ENCODE measurements around the gene SPATS2. TPM values are rescaled to one million over a fixed set of nuclear protein-coding genes. Genes with fewer than 3 reads are reported as not detected.
"Not testable (repeated sequence)": the region's sequence is repeated elsewhere in the genome, so short reads cannot be mapped to it uniquely, and the experiment has no call there.

Gene SPATS2
- total RNA-seq, 1 donor from 2014 or later, result 7.0 TPM

DNA sequence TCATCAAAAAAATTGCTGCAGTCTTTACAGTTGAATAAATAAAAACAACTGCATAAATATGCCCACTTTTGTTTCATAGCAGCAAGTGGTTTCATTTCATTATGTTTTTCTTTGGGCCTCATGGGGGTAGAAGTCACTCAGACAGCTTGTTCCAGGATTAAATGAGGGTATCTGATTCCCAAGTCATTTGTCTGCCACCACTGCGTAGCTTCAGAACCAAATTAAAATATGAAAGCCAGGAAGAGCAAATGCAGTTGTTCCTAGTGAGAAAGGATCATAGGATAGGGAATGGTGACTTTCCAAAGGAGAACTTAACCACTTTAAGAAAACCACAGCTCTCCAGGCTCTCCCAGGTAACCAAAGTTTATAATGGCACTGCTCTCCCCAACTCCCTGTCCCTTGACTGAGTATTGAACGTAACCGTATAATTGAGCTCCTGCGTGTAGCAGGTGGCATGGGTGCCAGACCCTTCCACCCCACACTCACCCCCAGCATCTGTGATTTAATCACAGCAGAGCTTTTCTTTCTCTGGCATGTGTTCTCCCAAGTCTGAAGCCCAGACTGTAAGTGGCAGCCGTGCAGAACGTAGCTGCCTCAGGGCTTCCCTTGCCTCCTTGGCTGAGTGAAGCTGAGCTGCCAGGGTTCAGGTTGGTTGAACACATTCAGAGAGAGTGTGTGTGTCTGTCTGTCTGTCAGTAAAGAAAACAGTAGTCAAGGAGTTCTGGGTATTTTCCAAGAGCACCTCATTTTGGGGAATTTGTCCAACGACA, 160.3 kb downstream of the SPATS2 start:
- intact Hi-C loops (cut with DNase I), result no loop called here
- no peak for DNase-seq
- no peak for ATAC-seq (ENCODE audit: poor library complexity)

DNA sequence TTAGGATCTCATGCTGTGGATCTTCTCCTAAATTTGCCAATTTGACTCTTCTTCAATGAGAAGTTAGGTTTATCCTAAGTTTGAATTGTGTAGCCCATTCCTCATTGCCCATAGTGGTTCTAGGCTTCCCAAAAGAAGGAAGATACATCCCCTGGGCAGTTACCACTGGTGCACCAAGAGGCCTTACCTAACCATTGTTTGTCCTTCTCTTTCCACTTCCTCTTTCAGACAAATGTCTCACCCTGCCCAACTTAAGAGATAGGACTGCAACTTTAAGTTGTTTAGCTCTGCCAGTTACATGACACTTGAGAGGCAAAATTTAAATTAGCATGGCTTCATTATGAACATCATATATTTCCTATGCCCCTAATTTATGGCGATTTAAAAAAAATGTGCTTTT, 162.2 kb downstream of the SPATS2 start:
- no peak for DNase-seq
- ATAC-seq (ENCODE audit: poor library complexity), result no peak
- intact Hi-C loops (cut with DNase I), result no loop called here

DNA sequence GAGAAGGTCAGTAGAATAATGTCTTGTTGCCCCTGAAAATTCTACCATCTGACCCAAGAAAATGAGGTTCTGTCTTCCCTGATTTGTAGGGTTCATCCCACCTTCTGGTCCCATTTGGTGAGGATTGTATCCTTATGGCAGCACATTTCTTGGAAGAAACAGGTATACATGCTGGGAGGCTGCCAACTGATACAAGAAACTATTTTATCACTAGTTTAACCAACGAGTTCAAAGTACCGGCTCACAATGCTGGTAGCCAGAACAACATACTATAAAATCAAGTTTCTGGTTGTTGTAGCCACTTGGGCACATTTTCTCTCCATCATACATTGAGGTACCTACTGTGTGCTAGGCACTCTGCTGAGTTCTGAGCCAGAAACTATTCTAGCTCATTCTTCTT, 164.5 kb downstream of the SPATS2 start:
- ATAC-seq (ENCODE audit: poor library complexity) (no peak), DNase-seq (no peak)
- intact Hi-C loops (cut with DNase I), result no loop called here

DNA sequence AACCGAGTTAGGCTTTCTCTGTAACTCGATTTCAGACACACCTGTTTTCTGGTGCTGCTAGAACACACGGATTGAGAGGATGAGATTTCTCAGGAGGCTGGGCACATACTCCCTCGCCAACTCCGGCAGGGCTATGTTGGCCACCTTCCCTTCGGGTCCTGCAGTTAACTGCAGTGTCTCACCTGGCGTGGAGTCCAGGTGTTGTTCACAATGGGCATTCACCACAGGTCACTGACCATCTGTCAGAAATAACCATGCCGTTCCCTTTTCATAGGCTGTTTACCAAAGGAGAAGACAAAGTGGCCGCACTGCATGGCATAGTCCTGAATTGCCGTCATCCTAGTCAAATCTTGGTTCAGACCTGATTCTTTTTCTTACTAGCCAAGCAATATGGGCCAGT, 166.1 kb downstream of the SPATS2 start:
- ATAC-seq (ENCODE audit: poor library complexity) (no peak), DNase-seq (no peak)
- intact Hi-C loops (cut with DNase I), result no loop called here

DNA sequence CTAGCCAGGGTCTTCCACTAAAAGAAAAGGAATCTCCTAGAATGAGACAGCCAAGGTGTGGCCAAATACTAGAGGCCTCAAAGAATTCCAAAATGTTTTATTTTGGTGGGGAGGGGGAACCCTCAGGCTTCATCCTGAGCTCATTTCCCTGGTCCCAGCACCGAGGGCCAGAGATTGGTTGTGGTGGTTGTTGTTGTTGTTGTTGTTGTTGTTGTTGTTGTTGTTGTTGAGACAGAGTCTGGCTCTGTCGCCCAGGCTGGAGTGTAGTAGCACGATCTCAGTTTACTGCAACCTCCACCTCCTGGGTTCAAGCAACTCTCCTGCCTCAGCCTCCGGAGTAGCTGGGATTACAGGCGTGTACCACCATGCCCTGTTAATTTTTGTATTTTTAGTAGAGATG, 166.9 kb downstream of the SPATS2 start:
- intact Hi-C loops (cut with DNase I); DNase-seq; ATAC-seq (ENCODE audit: poor library complexity): not testable (repeated sequence)

DNA sequence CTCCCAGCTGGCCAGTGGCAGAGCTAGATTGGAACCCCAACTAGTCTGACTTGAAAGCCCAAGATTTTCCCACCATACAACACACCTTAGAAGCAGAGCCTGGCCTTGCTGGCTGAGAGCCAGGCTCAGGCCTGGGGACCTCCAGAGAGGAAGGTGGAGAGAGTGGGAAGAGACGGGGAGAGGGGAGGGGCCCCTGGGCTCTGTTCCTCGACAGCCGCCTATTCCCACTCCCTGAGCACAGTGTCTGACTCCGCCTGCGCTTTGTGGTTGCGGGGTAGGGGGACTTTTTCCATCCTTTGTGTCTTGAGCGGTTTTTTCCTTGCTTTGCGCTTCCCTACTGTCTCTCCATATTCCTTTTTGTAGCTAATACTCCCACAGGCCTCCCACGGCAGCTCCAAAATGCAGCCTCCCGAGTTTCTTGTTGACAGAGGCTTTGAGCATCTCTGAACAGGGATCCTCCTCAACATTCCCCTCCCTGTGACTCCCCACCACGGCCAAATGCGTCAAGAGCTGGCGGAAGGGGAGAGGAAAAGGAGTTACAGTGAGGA, 167.5 kb downstream of the SPATS2 start:
- ATAC-seq (ENCODE audit: poor library complexity) (no peak), DNase-seq (no peak)
- intact Hi-C loops (cut with DNase I), result no loop called here

DNA sequence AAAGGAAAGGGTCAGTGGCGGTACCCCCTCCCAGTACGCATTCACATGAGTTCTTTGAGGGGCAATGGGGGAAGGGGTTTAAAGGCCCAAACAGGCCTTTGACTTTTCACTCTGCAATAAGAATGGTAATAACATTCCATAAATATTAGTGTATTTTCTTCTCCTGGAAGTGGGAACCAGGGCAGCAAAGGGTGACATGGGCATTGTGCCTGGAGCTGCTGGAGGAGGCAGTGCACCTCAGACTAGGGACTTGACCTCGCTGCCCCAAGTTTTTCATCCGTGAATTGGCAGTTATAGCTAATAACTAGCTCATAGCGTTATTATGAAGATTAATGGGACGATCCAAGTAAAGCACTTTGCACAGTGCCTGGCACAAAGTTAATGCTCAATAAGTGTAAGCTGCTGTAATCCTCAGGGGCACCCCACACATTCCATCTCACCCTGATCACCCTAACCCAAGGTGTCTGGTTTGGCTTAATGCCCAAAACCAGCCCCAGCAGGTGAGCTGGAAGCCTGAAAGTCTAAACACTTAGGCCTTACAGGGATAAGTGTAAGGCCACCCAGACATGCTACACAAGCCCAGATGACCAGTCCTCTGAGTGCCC, 168.8 kb downstream of the SPATS2 start:
- intact Hi-C loops (cut with DNase I), result no loop called here
- DNase-seq (no peak), ATAC-seq (ENCODE audit: poor library complexity) (no peak)

DNA sequence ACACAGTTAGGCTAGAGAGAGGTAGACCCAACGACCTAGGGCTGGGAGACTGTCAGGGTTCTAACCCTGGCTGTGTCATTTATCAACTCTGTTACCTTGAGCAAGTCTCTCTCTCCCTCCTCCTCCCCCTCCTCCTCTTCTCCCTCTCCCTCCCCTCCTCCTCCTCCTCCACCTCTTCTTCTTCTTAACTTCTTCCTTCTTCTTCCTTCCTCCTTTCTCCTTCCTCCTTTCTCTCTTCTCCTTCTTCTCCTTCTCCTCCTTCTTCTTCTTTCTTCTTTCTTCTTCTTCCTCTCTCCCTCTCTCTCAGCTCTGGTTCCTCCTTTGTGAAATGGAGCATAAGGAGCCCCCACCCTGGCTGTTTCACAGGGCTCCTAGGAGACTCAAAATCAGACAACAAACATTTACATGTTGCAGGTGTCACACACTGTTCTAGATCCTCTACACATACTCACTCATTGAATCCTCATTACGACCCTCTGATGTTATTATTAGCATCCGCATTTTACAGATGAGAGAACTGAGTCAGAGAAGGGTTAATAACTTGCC, 169.3 kb downstream of the SPATS2 start:
- intact Hi-C loops (cut with DNase I), result no loop called here
- DNase-seq, result no peak
- no peak for ATAC-seq (ENCODE audit: poor library complexity)

DNA sequence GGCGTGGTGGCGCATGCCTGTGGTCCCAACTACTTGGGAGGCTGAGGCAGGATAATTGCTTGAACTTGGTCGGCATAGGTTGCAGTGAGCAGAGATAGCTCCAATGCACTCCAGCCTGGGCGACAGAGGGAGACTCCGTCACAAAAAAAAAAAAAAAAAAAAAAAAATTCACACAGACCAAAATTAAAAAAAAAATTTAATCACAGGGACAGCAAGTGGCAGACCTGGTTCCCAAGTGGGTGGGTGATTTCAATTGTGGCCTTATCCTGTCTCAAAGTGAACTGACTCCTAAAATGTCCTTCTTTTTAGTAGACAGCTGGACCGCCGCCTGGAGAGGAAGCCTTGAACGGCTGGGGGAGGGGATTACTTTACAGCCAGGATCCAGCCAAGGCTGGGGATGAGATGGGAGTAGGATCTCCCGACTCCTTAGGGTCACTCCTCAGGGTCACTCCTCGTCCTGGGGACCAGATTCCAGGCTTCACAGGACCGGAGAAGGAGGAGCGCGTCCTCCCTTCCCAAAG, 170.0 kb downstream of the SPATS2 start:
- intact Hi-C loops (cut with DNase I), result no loop called here
- ATAC-seq (ENCODE audit: poor library complexity) (no peak), DNase-seq (no peak)

DNA sequence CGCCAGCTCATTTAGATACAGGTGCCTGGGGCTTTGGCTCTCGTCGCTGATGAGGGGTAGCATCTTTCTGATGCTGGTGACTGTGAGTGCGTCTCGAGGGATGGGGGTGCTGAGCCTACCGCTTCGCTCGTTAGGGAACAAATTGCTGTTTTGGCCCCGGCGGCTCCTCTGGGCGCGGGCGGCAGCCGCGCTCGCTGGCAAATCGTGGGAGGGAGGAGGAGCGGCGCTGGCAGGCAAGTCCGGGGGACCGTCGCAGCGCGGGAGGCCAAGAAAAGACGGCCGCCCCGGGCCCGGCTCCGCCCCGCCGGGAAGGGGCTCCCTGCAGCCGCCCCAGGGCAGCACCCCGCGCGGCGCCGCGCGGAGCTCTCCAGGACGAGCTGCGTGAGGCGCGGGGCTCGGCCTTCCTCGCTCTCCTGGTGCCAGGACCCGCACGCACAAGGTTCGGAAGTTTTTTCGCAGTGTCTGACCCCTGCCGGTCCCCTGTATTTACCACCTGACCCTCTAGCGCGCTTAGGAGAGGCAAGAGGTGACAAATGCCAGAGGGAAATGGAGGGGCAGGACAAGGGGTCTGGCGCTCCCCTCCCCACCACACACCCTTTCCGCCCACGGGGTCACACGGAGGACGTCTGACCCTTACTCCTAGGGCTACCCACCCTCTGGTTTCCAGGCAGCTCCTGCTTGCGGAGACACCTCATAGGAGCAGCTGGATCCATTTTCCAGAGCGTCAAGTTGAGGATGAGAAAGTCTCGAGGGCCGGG, 170.7 kb downstream of the SPATS2 start:
- no peak for DNase-seq
- peak; percentile 34 for ATAC-seq (ENCODE audit: poor library complexity)
- intact Hi-C loops (cut with DNase I), result no loop called here

DNA sequence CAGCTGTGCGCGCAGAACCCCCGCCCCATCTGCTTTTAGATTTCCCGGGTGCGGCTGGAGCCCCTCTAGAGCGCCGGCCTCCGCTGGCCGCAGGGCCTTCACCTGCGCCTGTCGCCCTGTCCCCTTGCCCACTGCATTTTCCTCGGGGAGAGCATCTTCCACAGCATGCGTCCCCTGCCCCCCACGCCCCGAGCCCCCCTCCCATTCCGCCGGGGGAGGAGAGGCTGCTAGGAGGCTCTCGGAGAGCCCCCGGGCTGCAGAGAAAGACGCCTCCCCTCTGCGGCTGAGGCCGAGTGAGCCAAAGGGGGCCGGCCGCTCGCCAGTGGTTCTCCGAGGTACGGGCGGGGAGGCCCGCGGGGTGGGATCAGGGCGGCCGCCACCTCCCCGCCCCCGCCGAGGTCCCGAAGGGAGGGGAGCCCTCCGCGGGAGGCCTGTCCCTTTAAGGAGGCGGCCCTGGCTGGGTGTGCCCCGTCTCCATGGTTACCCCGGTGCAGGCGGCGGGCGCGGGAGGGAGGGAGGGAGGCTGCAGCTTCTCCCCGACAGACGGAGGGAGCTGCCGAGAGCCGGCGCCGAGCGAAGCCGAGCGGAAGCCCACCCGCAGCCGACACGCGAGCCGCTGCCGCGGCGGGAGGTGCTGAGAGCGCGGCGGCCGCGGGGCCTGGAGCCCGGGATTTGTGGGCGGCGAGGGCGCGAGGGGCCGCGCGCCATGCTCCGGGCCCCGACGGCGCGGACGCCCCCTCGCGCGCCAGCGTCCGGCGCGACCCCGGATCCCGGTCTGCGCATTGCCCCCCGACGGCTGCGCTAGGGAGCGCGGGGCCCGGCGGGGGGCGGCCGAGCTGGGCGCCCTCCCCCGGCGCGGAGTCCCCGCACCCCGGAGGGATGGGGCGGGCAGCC, 171.5 kb downstream of the SPATS2 start, which contains the start of gene KCNH3:
TSS of gene KCNH3 (plus strand) at position 521 of the 894 bp plus-strand sequence. CDS start 387 bp downstream, outside the sequence.
- ATAC-seq (ENCODE audit: poor library complexity), result peak; percentile 81
- intact Hi-C loops (cut with DNase I), result no loop called here

DNA sequence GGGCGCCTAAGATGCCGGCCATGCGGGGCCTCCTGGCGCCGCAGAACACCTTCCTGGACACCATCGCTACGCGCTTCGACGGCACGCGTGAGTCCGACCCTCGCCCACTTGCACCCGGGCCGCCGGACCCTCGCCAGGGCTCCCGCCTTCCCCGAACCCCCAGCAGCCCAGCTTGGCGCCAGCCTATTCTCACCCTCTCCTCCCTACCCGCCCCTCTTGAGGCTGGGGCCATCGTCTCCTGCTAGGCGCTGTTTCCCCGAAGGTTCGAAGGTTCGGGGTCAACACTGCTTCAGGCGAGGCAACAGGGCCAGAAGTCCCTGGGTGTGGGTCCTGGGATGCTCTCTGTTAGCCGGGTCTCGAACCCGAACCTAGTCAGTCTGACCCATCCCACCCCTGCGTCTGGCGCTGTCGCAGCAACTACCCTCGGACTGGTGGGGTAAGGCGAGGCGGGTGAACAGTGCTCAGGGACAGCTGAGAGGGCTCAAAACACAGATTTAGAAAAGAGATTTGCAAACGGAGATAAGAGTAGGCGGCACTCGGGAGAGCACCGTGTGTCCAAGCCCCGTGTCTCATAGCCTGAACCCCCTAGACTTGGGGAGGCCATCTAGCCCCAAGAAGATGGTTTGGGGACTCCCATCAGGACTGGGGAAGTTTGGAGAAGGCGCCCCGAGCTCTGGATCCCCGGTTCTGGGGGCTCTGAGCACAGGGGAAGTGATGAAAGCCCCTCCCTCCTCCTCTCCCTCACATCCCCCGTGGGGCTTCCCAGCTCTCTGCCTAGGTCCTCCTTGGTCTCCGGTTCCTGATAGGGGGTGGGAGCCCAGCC, 172.4 kb downstream of the SPATS2 start:
- DNase-seq, result no peak
- intact Hi-C loops (cut with DNase I), result no loop called here
- ATAC-seq (ENCODE audit: poor library complexity), result no peak

More for the DNA sequence above, 171.5 kb downstream of the SPATS2 start, which contains the start of gene KCNH3:
- peak; percentile 90 for DNase-seq

DNA sequence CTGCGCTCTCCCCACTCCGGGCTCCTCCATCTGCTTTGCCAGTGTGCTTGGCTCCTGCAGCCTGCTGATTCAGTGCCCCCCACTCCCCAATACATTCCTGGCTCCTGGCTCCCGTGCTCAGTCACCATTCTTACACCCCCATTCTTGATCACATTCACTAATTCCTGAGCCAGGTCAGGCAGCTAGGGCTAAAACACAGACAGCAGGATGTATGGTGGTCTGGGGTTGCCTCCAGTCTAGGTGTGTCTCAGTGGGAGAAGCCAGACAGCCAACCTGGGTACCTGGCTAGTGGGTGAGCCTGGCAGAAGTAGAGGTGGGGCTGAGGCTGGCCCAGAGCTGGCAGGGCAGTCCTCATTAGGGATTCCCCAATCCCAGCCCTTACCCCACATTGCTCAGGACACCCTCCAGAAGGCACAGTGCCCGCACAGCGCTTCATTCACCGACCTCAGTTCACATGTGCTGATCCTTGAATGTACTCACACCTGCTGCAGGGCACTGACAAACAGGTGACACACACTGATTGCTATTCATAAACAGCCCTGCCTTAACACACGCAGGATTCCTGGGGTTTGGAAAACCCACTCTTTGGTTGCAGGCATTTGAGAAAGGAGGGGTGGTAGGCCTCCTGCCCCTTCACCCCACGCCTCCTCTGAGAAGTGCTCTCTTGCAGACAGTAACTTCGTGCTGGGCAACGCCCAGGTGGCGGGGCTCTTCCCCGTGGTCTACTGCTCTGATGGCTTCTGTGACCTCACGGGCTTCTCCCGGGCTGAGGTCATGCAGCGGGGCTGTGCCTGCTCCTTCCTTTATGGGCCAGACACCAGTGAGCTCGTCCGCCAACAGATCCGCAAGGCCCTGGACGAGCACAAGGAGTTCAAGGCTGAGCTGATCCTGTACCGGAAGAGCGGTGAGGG, 173.2 kb downstream of the SPATS2 start:
- ATAC-seq (ENCODE audit: poor library complexity), result no peak
- DNase-seq, result no peak
- intact Hi-C loops (cut with DNase I), result no loop called here

DNA sequence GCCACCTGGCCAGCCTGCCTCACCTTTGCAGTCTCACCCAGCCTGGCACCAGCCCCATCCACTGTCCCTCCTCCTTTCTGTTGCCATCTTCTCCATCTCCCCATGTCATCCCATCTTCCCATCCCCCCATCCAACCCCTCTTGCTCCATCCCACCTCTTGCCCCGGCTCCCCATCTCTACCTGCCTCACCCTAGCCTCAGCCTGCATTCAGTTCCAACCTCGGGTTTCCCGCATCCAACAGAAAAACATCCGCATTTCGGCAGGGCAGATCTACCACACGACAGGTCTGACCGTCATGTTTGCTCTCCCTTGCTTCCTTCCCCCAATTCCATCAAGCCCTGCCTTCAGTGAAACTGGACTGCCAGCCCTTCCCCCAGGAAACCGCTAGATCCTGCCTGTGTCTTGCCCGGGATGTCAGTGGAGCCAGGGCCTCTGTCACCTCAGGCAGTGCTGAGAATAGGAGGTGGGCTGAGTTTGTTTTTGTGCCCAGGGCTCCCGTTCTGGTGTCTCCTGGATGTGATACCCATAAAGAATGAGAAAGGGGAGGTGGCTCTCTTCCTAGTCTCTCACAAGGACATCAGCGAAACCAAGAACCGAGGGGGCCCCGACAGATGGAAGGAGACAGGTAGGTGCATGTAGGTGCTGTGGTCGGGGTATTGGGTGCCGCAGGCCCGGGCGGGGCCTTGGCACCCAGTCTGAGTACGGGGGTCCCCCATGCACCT, 174.0 kb downstream of the SPATS2 start:
- intact Hi-C loops (cut with DNase I), result no loop called here
- no peak for DNase-seq
- ATAC-seq (ENCODE audit: poor library complexity), result no peak

DNA sequence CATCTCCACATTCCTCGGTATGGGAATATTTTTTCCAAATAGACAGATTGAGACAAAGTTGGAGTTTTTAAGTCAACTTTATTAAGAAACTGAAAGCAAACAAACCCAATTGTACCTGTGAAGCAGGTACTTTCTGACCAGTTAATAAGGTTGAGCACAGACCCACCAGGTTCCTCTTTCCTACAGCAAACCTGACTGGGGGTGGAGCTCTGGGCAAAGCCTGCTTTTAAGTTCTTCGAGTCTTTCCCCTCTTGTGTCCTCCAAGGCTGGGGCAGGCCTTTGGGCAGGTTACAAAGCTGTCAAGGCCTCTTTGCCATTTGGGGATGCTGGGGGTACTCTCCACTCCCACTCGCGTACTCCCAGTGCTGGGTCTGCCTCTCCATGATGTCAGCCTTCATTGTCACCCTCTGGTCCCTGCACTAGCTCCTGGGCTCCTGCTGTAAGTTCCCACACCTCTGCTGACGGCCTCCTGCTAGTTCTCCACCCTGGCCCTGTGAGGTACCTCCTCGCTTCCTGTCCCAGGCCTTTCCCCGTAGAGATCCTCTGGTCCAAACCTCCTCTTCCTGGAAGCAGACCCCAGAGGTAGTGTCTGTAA, 174.7 kb downstream of the SPATS2 start:
- intact Hi-C loops (cut with DNase I), result no loop called here
- no peak for ATAC-seq (ENCODE audit: poor library complexity)
- peak; percentile 21 for DNase-seq
